ENCODE measurements around the gene RAB3IL1.
"Not testable (repeated sequence)": the region's sequence is repeated elsewhere in the genome, so short reads cannot be mapped to it uniquely, and the experiment has no call there.

The RAB3IL1 gene, protein sequence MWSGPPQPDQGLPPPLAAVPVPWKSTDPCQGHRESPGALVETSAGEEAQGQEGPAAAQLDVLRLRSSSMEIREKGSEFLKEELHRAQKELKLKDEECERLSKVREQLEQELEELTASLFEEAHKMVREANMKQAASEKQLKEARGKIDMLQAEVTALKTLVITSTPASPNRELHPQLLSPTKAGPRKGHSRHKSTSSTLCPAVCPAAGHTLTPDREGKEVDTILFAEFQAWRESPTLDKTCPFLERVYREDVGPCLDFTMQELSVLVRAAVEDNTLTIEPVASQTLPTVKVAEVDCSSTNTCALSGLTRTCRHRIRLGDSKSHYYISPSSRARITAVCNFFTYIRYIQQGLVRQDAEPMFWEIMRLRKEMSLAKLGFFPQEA

DNA sequence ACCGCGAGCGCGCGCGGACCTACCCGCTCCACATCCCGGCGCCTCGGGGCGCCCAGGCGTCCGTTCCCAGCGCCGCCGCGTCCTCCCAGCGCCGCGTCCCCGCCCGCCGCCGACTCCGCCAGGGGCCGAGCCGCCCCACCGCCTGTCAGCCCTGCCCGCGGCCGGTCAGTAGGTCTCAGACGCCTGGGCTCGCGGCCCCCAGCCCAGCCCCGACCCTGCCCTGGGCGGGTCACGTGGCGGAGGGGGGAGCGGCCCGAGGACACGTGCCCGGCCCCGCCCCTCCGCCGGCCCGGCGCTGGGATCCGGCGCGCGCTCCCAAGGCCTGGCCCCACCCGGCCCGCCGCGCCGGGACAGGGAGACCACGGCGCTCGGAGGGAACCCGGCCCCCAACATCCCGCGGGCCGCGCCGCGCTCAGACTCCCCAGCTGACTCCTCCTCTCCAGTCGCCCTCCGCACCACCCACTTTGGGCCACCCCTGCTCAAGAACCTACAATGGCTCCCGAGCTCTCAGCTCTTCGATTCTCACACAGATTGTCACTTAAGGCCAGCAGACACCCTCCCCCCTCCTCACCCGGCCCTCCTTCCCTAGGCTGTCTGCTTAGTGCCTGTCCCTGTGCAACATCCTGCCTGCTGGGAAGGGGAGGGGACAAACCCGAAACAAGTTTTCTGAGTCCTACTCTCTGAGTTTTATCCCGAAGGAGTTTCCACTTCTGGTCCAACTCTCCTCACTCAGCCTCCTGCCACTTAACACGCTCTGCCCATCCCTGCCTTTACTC, at the start of gene RAB3IL1:
TSS of gene RAB3IL1 (minus strand) at position 233 of the 776 bp plus-strand sequence. CDS start at position 34, 199 bp downstream.
- no peak for DNase-seq

DNA sequence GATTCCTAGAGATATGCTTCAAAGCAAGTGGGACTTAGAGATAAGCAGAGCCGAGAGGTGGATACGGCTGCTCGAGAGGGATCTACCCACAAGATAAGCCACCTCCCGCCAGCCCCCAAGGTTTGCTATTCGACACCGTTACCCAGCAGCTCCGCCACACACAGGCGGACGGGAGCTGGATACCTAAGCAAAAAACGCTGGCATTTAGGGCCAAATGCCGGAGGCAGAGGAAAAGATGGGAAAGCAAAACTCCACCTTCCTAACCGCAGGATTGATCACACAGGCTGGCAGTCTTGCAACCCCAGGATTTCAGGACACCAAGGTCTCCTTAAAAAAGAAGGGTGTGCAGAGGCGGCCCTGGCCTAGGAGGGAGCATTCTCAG, 49.4 kb upstream of the RAB3IL1 start:
- no peak for DNase-seq

DNA sequence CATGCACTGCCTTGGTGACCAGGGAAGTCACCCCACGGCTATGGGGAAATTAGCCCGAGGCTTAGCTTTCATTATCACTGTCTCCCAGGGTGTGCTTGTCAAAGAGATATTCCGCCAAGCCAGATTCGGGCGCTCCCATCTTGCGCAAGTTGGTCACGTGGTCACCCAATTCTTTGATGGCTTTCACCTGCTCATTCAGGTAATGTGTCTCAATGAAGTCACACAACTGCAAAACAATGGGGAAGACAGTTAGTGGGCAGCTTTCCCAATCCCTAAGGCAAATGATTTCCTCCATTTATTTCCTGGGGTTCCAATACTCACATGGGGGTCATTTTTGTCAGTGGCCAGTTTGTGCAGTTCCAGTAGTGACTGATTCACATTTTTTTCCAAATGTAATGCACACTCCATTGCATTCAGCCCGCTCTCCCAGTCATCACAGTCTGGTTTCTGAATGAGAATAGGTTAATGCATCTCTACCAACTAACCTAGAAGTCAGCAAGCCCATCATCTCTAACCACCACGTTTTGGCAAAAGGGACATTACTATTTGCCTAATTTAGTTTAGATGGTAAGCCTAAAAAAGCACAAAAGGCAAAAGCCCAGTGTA, 47.4 kb upstream of the RAB3IL1 start:
- DNase-seq: not testable (repeated sequence)

DNA sequence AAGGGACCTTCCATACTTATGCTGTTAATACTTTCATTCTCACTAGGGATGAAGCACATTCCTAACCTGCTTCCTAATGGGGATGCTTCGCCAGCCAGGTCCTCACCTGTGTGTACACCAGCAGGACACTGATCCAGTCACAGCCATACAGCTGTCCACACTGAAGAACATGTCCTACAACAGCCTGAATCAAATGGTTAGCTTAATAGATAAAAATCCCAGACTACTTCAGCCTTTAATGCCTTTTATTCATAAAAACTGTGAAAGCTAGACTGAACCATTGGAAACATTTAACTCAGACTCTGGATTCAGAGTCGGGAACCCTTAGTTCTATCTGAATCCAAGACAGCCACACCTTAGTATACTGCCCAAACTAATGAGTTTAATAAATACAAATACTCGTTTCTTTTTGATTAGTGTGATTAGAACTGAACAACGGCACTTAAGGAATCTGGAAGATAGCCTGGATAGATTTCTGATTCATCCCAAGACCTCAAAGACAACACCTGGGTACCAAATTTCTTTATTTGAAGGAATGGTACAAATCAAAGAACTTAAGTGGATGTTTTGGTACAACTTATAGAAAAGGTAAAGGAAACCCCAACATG, 46.8 kb upstream of the RAB3IL1 start:
- DNase-seq: no peak

DNA sequence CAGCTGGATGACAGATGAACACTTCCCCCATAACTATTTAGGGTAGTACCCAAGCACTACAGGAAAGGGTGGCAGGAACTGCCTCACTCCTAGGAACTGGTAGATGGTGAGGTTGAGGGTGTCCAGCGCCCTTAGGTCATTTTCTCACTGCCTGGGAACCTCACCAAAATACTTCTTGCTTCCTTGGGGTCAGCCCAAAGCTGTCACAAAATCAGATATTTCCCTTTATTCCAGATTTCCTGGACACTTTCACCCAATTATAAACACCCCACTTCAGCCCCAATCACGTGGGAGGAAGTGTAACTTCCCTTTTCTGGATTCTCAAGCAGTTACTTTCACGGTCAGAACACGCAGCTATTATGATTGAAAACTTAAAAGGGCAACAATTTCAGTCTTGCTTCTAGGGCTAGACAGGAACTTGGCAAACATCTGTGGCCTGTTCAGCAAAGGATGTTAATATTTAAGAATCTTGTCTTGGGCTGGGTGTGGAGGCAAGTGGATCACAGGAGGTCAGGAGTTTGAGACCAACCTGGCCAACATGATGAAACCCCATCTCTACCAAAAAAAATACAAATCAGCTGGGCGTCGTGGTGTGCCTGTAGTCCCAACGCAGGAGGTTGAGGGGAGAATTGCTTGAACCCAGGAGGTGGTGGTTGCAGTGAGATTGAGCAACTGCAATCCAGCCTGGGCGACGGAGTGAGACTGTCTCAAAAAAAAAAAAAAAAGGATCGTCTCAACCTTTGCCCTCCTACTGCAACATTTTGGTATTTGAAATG, 46.1 kb upstream of the RAB3IL1 start:
- DNase-seq: no peak

DNA sequence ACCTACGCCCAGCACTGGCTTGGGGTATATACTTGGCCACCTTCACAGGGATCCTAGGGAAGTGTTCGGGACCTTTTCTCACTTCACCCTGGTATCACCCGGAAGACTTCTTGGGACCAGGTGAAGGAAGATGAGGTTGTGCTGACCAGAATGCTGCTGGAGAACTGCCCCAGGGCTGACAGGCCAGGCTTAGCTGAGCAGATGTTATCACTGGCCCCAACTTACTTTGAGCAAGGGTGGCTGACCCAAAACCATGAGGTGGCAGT, 45.6 kb upstream of the RAB3IL1 start:
- DNase-seq: no peak

DNA sequence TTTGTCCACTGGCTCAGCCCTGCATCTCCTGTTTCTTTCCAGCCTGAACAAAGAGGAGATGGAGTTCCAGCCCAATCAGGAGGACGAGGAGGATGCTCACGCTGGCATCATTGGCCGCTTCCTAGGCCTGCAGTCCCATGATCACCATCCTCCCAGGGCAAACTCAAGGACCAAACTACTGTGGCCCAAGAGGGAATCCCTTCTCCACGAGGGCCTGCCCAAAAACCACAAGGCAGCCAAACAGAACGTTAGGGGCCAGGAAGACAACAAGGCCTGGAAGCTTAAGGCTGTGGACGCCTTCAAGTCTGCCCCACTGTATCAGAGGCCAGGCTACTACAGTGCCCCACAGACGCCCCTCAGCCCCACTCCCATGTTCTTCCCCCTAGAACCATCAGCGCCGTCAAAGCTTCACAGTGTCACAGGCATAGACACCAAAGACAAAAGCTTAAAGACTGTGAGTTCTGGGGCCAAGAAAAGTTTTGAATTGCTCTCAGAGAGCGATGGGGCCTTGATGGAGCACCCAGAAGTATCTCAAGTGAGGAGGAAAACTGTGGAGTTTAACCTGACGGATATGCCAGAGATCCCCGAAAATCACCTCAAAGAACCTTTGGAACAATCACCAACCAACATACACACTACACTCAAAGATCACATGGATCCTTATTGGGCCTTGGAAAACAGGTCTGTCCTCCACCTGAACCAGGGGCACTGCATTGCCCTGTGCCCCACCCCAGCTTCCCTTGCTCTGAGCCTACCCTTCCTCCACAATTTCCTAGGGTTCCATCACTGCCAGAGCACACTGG, 45.0 kb upstream of the RAB3IL1 start:
- no peak for DNase-seq

DNA sequence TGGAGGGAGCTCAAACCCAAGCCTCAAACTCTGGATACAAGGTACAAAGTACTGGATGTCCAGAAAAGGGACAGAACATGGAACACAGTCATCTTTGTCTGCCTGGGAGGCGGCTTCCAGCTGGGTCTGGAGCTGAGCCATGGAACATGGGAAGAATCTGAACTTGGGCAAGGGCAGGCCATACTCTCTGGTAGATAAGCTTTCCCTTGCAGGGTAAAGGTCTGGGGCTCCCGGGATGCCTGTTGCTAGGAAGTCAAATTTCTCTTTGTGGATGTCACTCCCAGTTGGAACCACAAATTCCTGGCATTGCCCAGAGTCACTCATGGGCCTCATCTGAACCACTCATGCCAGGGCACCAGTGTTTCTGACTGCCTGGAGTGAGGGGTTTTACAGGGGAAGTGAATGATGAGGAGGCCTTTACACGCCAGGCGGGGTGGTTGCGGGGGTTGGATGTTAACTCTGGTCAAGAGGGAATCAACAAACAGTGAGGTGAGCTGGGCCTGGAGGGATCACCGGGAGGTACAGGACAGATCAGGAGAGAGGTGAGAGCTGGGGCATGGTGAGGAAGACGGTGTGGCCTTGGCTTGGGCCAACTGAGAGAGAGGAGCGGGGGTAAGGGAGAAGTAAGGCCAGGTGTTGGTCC, 44.3 kb upstream of the RAB3IL1 start:
- DNase-seq: no peak

DNA sequence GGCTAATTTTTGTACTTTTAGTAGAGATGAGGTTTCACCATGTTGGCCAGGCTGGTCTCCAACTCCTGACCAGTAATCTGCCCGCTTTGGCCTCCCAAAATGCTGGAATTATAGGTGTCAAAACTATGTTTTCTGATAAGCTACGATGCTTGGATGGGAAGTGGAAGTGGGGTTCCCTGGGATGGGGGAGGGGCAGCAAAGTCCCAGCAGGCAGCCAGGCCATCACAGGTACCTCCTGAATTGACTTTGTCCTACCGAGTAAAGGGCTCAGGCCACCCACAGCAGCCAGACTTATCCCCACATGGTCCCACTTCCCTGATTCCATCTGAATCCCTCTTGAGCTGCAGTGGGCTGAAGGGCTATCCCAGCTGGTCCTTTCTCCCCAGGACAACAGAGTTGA, 43.2 kb upstream of the RAB3IL1 start:
- DNase-seq: no peak

DNA sequence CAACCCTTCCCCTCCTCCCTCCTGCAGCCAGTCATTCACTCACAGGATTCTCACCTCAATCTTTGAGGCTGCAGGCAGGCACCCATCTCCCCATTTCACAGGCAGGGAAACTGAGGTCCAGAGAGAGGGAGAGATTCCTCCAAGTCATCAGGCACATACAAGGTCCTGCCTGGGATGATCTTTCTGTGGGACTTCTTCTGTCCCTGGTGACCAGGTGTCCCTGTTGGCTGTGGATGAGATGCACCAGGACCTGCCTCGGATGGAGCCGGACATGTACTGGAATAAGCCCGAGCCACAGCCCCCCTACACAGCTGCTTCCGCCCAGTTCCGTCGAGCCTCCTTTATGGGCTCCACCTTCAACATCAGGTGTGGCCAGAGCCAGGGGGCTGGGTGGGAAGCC, 42.3 kb upstream of the RAB3IL1 start:
- no peak for DNase-seq

DNA sequence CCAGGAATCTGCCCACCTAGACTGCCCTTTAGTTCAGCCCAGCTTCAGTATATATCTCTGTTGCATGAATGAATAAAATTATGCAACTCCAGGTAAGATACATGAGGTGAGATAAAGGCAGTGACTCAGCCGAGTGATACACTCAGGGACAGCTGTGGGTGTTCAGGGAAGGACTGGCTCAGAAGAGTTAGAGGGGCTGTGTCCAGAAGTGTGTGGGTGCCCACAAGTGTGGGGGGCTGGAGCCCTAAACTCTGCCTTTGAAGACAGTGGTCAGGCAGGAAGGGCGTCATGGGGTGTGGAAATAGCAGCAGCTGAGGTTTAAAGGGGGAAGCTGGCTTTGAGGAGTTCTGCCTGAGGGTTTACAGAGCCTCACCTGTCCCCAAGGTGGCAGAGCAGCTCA, 41.7 kb upstream of the RAB3IL1 start:
- DNase-seq: no peak

DNA sequence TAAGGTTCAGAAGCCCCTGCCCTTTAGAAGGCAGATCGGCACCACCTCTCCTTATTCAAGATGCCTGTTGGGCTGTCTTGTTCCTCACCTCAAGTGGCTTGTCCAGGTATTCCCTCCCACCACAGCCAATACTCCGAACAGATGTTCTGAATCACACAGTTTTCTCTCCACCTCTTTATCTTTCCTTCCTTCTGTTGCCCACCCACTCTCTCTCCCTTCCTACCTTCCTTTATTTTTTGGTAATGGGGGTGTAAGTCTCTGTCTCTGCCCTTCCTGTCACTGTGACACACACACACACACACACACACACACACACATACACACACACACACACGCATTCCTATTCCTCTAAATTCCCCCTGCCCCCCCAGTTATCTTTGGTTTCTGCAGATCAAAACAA, 41.2 kb upstream of the RAB3IL1 start:
- DNase-seq: no peak

DNA sequence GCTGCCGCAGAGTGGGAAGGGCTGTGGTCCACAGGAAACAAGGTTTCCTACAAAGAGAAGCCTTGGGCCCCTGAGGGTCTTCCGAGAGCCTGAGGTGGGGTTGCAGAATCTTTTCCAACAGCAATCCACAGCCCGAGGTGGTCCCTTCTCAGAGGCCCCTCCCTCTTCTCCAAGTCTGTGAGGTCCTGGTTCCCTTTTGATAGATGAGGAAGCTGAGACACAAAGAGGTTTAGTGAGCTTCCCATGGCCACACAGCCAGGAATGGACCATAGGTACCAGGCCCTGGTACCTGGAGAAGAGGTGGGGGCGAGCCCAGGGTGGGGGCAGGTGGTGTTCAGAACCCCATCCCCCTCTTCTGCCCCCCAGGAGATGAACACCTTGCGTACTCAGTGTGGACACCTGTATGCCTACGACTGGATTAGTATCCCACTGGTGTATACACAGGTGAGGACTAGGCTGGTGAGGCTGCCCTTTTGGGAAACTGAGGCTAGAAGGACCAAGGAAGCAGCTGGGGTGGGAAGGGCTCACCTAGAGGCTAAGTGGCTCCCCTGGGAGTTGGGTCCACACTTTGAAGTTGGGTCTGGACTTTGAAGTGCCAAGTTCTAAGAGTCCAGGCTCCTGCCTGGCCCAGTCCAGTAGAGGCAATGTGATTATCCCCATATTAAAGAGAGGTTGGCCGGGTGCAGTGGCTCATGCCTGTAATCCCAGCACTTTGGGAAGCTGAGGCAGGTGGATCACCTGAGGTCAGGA, 39.8 kb upstream of the RAB3IL1 start:
- no peak for DNase-seq

DNA sequence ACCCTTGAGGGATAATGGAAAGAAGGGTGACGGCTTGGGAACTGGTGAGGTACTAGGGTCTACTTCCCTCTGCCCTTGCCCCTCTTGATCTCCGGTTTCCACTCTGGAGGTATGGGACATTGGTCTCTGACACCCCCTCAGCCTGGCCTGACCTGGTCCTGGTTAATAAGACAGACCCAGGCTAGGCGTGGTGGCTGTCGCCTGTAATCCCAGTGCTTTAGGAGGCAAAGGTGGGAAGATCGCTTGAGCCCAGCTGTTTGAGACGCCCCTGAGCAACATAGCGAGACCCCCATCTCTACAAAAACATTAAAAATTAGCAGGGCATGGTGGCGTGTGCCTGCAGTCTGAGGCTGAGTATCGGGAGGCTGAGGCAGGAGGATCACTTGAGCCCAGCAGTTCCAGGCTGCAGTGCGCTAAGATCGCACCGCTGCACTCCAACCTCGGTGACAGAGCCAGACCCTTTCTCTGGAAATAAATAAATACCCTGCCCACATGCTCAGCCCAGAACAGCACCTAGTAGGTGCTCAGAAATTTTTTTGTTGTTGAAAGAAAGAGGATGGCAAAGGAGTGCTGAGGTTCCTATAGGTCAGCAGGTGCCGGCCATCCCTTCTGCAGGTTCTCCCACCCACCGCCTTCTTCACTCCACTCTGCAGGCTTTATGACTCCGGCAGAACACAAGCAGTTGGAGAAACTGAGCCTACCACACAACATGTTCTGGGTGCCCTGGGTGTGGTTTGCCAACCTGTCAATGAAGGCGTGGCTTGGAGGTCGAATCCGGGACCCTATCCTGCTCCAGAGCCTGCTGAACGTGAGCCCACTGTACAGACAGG, 39.0 kb upstream of the RAB3IL1 start:
- no peak for DNase-seq

DNA sequence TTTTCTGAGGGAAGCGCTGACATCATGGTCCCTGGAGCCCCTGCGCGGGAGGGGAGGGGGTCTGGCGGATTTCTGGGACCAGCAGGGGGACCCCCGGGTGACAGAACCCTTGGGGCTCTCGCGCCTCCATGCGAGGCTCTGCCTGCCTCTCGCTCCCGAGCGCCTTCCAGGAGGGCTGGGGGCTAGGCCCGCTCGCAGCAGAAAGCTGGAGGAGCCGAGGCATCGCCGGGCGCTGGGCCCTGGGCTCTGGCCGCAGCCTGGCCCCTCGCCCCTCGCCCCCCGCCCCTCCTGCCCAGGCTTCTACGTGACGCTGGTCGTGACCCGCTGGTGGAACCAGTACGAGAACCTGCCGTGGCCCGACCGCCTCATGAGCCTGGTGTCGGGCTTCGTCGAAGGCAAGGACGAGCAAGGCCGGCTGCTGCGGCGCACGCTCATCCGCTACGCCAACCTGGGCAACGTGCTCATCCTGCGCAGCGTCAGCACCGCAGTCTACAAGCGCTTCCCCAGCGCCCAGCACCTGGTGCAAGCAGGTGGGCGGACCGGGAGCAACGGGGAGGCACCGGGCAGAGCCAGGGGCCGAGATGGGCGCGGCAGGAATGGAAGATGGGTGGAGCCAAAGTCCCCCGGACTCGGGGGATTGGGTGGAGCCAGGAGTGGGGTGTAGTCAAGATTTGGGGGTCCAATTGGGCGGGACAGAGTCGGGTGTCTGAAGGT, 38.2 kb upstream of the RAB3IL1 start:
- no peak for DNase-seq

DNA sequence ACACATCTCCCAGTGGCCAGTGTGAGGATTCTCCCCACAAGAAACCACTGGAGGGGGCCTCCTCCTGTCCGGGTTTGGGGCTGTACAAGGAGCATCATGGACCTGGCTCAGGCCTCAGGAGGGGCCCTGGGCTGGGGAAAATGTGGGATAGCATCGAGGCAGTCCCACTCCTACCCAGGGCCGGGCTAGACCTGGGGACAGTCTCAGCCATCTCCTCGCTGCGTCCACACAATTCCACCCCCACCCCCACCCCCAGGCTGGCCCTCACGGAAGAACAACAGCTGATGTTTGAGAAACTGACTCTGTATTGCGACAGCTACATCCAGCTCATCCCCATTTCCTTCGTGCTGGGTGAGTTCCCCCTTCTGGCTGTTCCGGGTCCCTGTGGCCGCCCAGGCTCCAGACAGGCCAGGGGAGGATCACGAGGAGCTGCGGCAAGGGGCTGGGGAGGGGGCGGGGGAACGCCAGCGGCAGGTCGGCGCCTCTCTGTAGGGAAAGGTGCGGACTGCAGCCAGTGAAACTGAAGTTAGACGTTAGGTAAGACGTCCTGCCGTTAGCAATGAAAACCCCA, 37.6 kb upstream of the RAB3IL1 start:
- no peak for DNase-seq

DNA sequence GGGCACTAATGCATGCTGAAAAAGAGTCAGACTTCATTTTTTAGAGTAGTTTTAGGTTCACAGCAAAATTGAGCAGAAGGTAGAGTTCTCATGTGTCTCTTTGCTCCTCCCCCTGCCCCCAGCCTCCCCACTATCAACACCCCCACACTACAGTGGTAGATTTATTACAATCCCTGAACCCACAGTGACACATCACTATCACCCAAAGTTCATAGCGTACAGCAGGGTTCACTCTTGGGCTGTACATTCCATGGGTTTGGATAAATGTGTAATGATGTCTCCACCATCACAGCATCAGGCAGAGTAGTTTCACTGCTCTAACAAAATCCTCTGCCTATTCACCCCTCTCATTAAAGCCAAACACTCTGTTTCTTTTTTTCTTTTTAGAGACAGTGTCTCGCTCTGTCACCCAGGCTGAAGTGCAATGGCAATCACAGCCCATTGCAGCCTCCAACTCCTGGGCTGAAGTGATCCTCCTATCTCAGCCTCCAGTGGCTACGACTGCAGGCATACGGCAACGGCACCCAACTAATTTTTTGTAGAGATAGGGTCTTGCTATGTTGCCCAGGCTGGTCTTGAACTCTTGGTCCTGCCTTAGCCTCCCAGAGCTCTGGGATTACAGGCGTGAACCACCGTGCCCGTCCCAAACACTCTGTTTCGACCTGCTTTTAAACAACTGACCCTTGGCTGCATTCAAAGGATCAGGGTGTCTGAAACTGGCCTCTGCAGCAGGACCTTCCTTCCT, 36.9 kb upstream of the RAB3IL1 start:
- DNase-seq: no peak

DNA sequence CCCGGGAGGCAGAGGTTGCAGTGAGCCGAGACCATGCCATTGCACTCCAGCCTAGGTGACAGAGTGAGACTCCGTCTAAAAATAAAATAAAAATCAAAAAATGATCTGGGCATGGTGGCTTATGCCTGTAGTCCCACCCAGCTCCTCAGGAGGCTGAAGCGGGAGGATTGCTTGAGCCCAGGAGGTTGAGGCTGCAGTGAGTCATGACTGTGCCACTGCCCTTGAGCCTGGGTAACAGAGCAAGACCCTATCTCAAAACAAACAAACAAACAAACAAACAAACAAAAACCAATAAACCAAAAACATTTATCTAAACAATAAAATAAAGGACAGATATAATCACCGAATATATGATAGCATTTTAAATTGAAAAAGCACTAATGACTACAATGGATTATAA, 36.3 kb upstream of the RAB3IL1 start:
- not testable (repeated sequence) for DNase-seq
